NCI-H2107 treated with DMSO at 0.1 percent for 48 hours (cell line): ENCODE results near the gene DERL2.
"Not testable (repeated sequence)": the region's sequence is repeated elsewhere in the genome, so short reads cannot be mapped to it uniquely, and the experiment has no call there.

Experiments used
- DNase-seq: peaks from one replicate; lab custom pipeline; 2025; ENCODE audit not compliant: unreplicated experiment; lab: John Stamatoyannopoulos, UW

DERL2 gene

DNA sequence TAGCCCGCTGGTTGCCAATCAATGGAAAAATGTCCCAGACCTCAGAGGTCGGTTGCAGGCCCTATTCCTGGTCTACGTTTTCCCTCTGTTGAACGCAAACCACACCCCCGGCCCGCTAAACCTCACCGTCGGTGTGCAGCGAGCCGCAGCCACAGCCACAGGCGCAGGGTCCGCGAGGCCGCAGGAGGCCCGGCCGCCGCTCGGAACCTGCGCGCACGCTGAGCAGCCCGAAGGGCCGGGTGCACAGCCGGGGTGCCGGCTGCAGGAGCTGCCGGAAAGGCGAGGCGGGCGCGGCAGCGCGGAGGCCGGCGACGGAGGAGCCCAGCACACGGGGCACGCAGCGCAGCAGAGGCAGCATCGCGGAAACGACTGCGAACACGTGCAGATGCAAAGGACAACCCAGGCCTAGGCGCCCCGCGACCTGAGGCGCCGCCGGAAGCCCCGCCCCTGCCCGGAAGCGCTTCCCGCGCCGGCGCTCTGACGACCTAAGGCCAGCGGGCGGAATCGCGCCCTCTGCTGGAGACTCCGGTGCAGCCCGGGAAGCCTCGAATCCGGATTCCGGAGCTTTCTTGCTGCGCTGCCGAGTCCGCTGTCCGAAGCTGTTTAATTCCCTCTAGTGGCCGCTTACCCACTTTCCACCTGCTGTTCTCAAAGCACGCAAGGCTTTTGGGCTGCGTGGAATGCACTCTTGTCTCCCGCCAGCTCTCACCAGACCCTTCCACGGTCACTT, 47.1 kb downstream of the DERL2 start, which contains the start of gene C1QBP:
Gene C1QBP, minus strand, starts transcription at position 440 of the 730 bp plus-strand sequence. Its CDS starts 82 bp downstream, at position 358.
- DNase-seq, result peak; percentile 46

DNA sequence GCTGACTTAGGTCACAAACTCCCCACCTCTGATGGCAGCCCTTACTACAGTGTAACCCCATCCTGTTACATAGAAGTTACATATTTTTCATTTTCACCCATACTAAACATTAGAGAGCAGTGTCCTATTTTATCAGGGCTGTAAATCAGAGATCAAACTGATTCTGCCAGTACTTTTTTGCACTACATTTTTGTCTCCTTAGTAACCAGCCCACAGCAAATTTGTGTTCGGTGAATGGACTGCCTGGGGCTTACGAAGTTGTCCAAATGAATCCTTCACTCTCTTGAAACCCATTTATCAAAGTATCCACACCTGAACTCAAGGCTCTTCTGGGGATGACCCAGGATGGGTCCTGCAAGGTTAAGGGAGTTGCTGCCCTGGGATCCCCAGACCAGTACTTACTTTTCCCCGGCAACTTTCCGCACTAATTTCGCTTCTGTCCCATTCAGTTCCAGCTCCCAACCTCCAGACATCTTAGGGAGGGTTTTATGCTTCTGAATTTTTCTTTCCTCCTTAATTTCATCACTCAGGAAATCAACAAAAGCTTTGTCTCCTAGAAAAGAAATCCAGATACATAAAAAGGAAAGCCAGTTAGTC, 48.2 kb downstream of the DERL2 start:
- DNase-seq, result no peak

- not testable (repeated sequence) for DNase-seq
These were observed 50.1 kb downstream of the DERL2 start for GRCh38 chr17:5435781-5436315.

- no peak for DNase-seq
These were observed 51.0 kb downstream of the DERL2 start for GRCh38 chr17:5434984-5435383.

DNA sequence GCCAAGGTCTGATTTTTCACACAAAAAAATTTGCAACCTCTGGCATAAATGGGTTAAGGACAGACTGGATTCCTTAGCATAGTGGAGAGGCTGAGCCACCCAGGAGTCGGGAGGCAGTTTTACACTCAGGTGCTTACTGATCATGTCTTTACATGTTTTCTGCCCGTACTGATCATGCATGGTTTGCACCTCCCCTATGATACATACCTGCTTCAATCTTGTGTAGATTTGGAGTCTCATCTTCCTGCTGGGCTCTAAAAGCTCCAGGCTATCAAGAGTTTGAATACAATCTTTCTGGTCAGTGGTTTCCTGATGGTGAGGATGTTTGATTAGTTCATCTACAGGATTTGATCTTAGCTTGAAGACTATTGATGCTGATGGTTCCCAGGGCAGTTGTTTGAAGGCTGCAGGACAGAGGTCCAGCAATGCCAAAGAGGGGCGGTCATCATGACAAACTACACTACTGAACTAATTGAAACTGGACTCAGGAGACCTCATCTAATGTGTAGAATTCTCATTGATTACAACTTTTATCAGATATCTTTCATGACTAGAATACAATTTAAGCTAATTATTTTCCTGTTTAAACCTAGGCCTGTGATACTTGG, 53.9 kb downstream of the DERL2 start:
- no peak for DNase-seq

DNA sequence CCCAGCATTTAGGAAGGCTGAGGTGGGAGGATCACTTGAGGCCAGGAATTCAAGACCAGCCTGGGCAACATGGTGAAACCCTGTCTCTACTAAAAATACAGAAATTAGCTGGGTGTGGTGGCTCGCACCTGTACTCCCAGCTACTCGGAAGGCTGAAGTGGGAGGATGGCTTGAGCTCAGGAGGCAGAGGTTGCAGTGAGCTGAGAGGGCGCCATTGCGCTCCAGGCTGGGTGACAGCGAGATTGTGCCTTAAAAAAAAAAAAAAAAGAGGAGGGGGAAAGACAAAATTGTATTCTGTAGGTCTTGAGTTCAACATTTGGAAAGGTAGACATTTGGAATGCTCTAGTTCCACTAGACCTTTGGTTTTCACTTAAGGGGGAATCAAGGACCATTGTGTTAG, 54.7 kb downstream of the DERL2 start:
- DNase-seq, result not testable (repeated sequence)

DNA sequence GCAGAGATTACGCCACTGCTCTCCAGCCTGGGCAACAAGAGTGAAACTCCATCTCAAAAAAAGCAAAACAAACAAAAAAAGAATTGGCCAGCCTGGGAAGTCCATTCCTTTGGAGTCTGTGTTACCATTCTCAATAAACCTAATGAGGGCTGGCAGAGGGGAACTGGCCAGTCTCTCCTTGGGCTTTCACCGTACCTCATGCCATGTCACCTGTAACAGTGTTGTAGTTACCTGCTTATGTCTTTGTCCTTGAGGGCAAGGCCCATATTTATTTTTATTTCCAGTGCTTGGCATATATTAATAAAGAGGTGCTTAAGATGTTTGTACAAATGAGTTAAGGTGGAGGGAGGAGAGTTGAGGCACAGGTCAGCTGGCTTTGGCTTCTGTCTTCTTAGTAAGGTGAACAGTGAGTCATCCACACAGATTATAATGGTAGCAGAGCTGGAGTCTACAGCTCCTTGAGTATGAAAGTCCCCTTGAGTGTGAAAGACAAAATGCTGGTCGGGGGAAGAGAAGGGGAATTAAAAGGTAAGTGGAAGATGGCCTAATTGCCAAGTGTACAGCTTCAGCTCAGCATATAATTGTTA, 55.5 kb downstream of the DERL2 start:
- DNase-seq, result no peak

GRCh38 chr17:5429191-5429887, 56.6 kb downstream of the DERL2 start:
- DNase-seq, result no peak

DNA sequence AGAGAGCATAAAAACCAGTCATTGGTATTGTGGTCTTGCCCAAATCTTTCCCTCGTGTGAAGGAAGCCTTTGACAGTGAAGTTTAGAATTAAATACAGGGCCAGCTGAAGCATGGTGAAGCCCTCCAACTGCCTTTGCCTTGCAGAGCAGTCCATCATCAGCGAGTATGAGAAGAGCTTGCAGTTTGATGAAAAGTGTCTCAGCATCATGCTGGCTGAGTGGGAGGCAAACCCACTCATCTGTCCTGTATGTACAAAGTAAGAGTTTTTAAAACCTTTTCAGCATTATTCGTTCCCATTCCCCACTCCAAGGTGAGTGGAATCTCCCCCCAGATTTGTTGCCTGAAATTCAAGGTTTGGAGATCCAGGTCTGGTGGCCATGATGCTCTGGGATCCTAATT, 60.2 kb downstream of the DERL2 start:
- DNase-seq, result no peak

- DNase-seq, result no peak
These were observed 61.1 kb downstream of the DERL2 start for GRCh38 chr17:5424909-5425308.

DNA sequence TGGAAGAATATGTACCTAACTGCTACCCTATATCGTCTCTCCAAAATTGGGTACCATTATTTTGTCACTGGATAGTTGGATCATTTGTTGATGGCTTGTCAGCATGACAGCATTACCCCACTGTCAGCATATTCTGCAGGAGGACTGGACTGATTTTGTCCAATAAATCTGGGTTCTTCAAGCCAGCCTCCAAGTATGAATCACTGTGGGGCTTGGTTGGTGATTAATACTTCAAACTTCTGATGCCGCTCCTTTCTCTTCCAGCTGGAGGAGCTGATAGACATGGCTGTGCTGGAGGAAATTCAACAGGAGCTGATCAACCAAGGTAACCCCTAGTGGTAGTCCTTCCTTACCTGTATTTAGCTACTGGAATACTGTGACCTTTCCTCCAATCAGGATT, 63.5 kb downstream of the DERL2 start:
- DNase-seq, result no peak
